ENCODE results near the gene GLRA3.

The GLRA3 gene

DNA sequence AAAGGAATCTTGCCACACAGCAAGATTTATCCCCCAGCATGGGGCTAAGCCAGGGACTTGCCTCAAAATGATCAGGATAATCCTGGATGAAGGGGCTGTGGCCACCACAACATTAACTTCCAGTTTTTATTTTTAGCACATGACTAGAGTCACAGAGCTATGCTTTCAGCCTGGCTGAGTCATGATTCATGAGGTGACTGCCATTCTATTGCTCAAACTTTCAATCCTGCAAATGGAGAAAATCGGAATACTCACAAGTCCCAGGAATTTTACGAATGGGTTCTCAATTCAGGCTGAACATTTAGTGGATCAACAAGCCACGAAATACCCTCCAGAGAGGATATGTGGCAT, 236.1 kb downstream of the GLRA3 start:
- H3K27ac ChIP-seq, result no peak overlapping the region
- DNase-seq (ENCODE audit: low spot score), result no peak
- H3K4me3 ChIP-seq, result no peak overlapping the region

DNA sequence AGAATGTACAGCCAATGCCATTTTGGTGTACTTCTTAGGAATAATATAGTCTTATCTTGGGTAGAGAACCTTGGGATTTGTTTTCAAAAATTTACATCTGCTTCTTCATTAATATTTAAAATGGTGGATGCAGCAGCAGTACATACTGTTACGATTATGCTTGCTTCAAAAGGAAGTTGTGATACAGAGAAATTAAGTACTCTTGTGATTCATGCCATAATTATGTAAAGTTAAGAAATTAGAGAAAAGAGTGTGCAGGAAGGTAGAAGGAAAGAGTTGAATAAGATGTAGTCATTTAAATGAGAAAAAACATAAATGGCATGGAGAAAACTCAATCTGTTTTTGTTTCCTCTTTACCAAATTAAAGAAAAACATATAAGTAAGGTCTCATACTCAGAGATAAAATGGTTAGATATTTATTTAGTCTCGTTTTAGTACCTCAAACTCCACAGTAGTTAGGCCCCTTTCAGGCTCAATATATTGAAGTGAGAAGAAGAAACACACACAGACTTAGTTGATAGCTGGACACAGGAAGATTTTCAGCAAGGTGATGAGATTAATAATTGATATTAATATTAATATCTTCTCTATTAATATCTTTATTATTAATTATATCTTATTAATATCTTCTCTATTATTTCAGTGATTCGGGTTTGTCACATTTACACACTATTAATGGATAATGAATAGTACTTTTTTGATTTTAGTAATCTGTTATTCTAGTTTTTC, 236.6 kb downstream of the GLRA3 start:
- Histone ChIP-seq H3K4me3 (no peak overlapping the region), H3K27ac (no peak overlapping the region)
- TF ChIP-seq, protein P1, sequence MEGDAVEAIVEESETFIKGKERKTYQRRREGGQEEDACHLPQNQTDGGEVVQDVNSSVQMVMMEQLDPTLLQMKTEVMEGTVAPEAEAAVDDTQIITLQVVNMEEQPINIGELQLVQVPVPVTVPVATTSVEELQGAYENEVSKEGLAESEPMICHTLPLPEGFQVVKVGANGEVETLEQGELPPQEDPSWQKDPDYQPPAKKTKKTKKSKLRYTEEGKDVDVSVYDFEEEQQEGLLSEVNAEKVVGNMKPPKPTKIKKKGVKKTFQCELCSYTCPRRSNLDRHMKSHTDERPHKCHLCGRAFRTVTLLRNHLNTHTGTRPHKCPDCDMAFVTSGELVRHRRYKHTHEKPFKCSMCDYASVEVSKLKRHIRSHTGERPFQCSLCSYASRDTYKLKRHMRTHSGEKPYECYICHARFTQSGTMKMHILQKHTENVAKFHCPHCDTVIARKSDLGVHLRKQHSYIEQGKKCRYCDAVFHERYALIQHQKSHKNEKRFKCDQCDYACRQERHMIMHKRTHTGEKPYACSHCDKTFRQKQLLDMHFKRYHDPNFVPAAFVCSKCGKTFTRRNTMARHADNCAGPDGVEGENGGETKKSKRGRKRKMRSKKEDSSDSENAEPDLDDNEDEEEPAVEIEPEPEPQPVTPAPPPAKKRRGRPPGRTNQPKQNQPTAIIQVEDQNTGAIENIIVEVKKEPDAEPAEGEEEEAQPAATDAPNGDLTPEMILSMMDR (IDR thresholded peaks at IDR 0.05), result no peak
- no peak for DNase-seq (ENCODE audit: low spot score)

More for the DNA sequence above, 236.1 kb downstream of the GLRA3 start:
- TF ChIP-seq, protein P1 (IDR thresholded peaks at IDR 0.05), result no peak

DNA sequence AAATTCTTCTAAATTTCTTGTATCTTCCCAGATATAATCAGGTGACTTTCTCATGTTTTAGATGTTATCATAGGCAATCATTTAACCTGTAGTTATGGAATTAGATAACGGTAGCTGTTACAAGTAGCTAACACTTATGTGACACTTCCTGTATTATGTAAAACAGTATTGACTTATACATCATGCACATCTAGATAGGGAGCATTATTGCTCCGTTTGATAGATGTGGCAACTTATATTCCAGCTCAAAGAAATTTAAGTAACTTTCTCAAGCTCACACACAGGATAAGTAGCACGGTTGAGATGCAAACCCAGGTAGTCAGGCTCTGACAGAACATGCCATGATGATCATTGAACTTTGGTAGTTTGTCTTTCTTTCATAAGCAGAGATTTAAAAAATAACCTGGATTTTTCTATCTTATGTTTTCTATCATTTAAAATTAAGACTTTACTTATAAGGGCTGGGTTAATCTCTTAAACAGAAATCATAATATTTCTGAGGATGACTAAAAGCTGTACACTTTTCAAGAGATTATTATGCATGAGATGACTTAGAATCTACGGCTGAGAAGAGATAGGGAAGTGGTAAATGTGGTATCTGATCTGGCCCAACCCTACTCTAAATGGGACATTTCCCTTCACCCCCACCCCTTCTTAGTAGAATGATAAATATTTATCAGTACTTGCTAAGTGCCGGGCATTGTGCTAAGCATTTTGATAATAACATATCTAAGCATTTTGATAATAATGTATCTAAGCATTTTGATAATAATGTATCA, 237.6 kb downstream of the GLRA3 start:
- DNase-seq (ENCODE audit: low spot score), result no peak
- H3K4me3 ChIP-seq, result no peak overlapping the region
- no peak overlapping the region for H3K27ac ChIP-seq
- TF ChIP-seq, protein P1 (IDR thresholded peaks at IDR 0.05), result no peak

DNA sequence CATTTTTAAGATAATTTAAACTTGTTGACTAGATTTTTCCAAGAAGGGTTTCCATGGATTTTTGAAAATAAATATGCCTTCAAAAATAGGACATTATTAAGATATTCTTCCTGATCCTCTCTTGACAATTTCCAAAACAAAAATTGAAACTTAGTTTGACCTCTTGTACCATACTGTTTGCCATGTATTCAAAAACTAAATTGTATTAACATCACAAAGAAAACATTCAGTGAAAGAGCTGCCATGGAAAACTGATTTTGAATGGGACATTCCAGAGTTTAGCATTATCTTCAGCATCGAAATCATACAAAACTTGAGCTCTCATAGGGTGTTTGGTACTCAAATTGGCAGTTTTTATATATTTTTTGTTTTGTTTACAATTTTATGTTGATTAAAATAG, 238.7 kb downstream of the GLRA3 start:
- TF ChIP-seq, protein P1 (IDR thresholded peaks at IDR 0.05), result no peak
- DNase-seq (ENCODE audit: low spot score), result no peak
- H3K27ac ChIP-seq, result no peak overlapping the region
- no peak overlapping the region for H3K4me3 ChIP-seq

Measured in coronary artery (tissue), 2 donors.